Stimulated activated CD8-positive, alpha-beta memory T cell treated with anti-CD3 and anti-CD28 coated beads, Interleukin-2, amount 100 ng/mL, for 1 hour (primary cell): Measurements from ENCODE around the gene ZPLD1.

Source experiments
- DNase-seq, 2 donors: peaks; one replicate each; pipeline ENCODE4 v3.0.0-alpha.2; 2020; ENCODE audit warnings: low read depth in 2 of 2

Gene ZPLD1

GRCh38 chr3:102526865-102527264, 92.0 kb downstream of the ZPLD1 start:
- no peak for DNase-seq

- no peak for DNase-seq
Measured at GRCh38 chr3:102528727-102529126, 93.9 kb downstream of the ZPLD1 start.
